ENCODE data around the gene OR2T4.

OR2T4 gene

GRCh38 chr1:248406721-248407692, 45.5 kb downstream of the OR2T4 start:
- no peak for TF ChIP-seq CTCF (IDR thresholded peaks at IDR 0.05)

All from LNCAP (cell line).